Purkinje cell (primary cell): Measurements from ENCODE around the gene CTBP1. TPM values are rescaled to one million over a fixed set of nuclear protein-coding genes. Genes with fewer than 3 reads are reported as not detected.

Experiments used
- polyA plus RNA-seq: library from polyadenylated mRNA; unstranded; fragments of >200 nt; fragmentation: Nextera tagmentation; gene quantifications from 2 replicates; pipeline ENCODE4 v1.2.1, GENCODE V29; 2014

Gene CTBP1
- polyA plus RNA-seq = 65.4 and 66.2 TPM in 2 replicates

GRCh38 chr4:1248245-1249147, at the start of gene CTBP1:
Gene CTBP1 (minus strand): TSS chr4:1249130. CDS start chr4:1241331, 7,799 bp downstream.

GRCh38 chr4:1289207-1290164, 40.6 kb upstream of the CTBP1 start, which contains the start of gene MAEA:
Gene MAEA (plus strand): TSS chr4:1289891. CDS start chr4:1289914, 23 bp downstream.

GRCh38 chr4:1172228-1172851, 76.6 kb downstream of the CTBP1 start, which contains the start of gene SPON2:
Gene SPON2 (minus strand): TSS chr4:1172583.

Other genes starting within 250 kb of the CTBP1 start
- gene FGFRL1, start 237.5 kb downstream of the CTBP1 start, polyA plus RNA-seq = 0.74 and 0.75 TPM in 2 replicates
- gene RNF212, start 135.6 kb downstream of the CTBP1 start, polyA plus RNA-seq = 0.39 and 3.2 TPM in 2 replicates
- gene SPON2, start 76.5 kb downstream of the CTBP1 start, polyA plus RNA-seq = not detected in 2 replicates
- gene MAEA, start 40.8 kb upstream of the CTBP1 start, polyA plus RNA-seq = 11.3 and 19.0 TPM in 2 replicates
- 0.48 and 0.54 TPM in 2 replicates for gene UVSSA, start 98.1 kb upstream of the CTBP1 start, polyA plus RNA-seq
- not detected in 2 replicates for gene NKX1-1, start 157.3 kb upstream of the CTBP1 start, polyA plus RNA-seq